ENCODE data around the gene MT4.

DNA sequence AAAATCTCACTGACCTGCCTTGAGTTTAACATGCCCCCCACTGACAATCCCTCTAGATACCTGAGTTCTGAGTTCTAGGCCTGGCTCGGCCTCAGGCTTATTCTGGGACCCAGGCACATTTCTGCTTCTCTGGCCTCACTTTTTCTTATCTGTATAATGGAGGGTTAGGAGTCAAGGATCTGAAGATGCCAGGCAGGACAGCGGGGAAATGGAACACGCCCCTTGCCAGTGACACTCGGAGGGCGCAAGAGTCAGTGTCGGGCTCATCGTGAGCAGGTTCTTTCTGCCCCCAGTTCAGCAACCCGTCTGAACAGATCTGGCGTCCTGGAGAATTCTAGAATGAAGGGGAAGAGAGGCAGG is 23.9 kb downstream of the MT4 start:
- TF ChIP-seq EP300 (IDR thresholded peaks at IDR 0.05) (no peak), NFE2L2 (conservative IDR thresholded peaks at IDR 0.05; ENCODE audit: low read length) (no peak), JUNB (IDR thresholded peaks at IDR 0.05) (no peak), POLR2AphosphoS2 (conservative IDR thresholded peaks at IDR 0.05; ENCODE audit: low read length) (no peak), ZFP36 (IDR thresholded peaks at IDR 0.05; ENCODE audit: borderline replicate concordance, partially characterized antibody) (no peak), KDM5A (IDR thresholded peaks at IDR 0.05) (no peak)
- TF ChIP-seq, protein P1, sequence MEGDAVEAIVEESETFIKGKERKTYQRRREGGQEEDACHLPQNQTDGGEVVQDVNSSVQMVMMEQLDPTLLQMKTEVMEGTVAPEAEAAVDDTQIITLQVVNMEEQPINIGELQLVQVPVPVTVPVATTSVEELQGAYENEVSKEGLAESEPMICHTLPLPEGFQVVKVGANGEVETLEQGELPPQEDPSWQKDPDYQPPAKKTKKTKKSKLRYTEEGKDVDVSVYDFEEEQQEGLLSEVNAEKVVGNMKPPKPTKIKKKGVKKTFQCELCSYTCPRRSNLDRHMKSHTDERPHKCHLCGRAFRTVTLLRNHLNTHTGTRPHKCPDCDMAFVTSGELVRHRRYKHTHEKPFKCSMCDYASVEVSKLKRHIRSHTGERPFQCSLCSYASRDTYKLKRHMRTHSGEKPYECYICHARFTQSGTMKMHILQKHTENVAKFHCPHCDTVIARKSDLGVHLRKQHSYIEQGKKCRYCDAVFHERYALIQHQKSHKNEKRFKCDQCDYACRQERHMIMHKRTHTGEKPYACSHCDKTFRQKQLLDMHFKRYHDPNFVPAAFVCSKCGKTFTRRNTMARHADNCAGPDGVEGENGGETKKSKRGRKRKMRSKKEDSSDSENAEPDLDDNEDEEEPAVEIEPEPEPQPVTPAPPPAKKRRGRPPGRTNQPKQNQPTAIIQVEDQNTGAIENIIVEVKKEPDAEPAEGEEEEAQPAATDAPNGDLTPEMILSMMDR (IDR thresholded peaks at IDR 0.05): no peak

All from A549 (cell line).